WTC11 (cell line): ENCODE data around the gene SERPINH1. TPM values are rescaled to one million over a fixed set of nuclear protein-coding genes. Genes with fewer than 3 reads are reported as not detected.

Experiments
- ATAC-seq: fragments of 200-7000 bp; cut with Tn5 transposase; 2 replicates; pipeline ENCODE4 v1.10.0; 2021; ENCODE audit warnings: mild to moderate bottlenecking, moderate library complexity
- CTCF ChIA-PET: fragments of 300-600 bp; sonication (Branson Sonifier 250); formaldehyde crosslinking; loops from one replicate; lab custom pipeline; 2021; ENCODE audit warnings: antibody characterized with exemption; lab: Charles Lee
- POLR2A ChIA-PET: fragments of 350-600 bp; sonication (Branson Sonifier 250); formaldehyde crosslinking; loops from one replicate; lab custom pipeline; 2021; ENCODE audit warnings: antibody characterized with exemption; lab: Charles Lee
- DNase-seq: peaks from one replicate; pipeline ENCODE4 v3.0.0; 2021; ENCODE audit warnings: low spot score
- H3K27ac Mint-ChIP-seq: 2 replicates; pipeline ENCODE4 v1.8.0; 2021; ENCODE audit warnings: mixed read lengths
- H3K27me3 Mint-ChIP-seq: 2 replicates; pipeline ENCODE4 v1.8.0; 2021; ENCODE audit warnings: low read depth, mild to moderate bottlenecking, moderate library complexity, mixed read lengths
- H3K36me3 Mint-ChIP-seq: 2 replicates; pipeline ENCODE4 v1.8.0; 2021; ENCODE audit warnings: mixed read lengths
- H3K4me1 Mint-ChIP-seq: 2 replicates; pipeline ENCODE4 v1.8.0; 2022; ENCODE audit warnings: mixed read lengths
- H3K4me3 Mint-ChIP-seq: 2 replicates; pipeline ENCODE4 v1.8.0; 2021; ENCODE audit warnings: mild to moderate bottlenecking, moderate library complexity, mixed read lengths
- H3K9me3 Mint-ChIP-seq: 2 replicates; pipeline ENCODE4 v1.8.0; 2021; ENCODE audit warnings: mixed read lengths
- CBFB ChIP-seq: sonication (generic); formaldehyde crosslinking; IDR thresholded peaks from 2 replicates; pipeline ENCODE4 v1.8.1; 2022; ENCODE audit warnings: mild to moderate bottlenecking, low read depth, missing genetic modification reagents
- GABPB1 ChIP-seq: sonication (generic); formaldehyde crosslinking; IDR thresholded peaks from 2 replicates; pipeline ENCODE4 v1.8.1; 2023; ENCODE audit warnings: mild to moderate bottlenecking, missing genetic modification reagents
- GTF2I ChIP-seq: fragments of 250-450 bp; sonication (Bioruptor Pico); conservative IDR thresholded peaks from 2 replicates; pipeline ENCODE4 v1.4.0; 2021; ENCODE audit warnings: mild to moderate bottlenecking
- HMGA2 ChIP-seq: fragments of 250-450 bp; sonication (Bioruptor Pico); IDR thresholded peaks from 2 replicates; pipeline ENCODE4 v1.4.0; 2021; ENCODE audit warnings: mild to moderate bottlenecking, moderate library complexity
- SOX15 ChIP-seq: fragments of 250-450 bp; sonication (Bioruptor Pico); IDR thresholded peaks from 2 replicates; pipeline ENCODE4 v1.9.0; 2021; ENCODE audit warnings: mild to moderate bottlenecking
- SP1 ChIP-seq: sonication (generic); formaldehyde crosslinking; conservative IDR thresholded peaks from 2 replicates; pipeline ENCODE4 v1.8.1; 2022; ENCODE audit warnings: missing genetic modification reagents
- TCF7 ChIP-seq: sonication (generic); formaldehyde crosslinking; IDR thresholded peaks from 2 replicates; pipeline ENCODE4 v1.8.0; 2022; ENCODE audit warnings: mild to moderate bottlenecking, low read depth, missing genetic modification reagents, moderate library complexity
- TEAD1 ChIP-seq: sonication (generic); formaldehyde crosslinking; IDR thresholded peaks from 2 replicates; pipeline ENCODE4 v1.8.0; 2022; ENCODE audit warnings: mild to moderate bottlenecking, missing genetic modification reagents
- TEAD4 ChIP-seq: sonication (generic); formaldehyde crosslinking; IDR thresholded peaks from 2 replicates; pipeline ENCODE4 v1.8.0; 2022; ENCODE audit warnings: mild to moderate bottlenecking, missing genetic modification reagents
- TP53 ChIP-seq: sonication (generic); formaldehyde crosslinking; IDR thresholded peaks from 2 replicates; pipeline ENCODE4 v1.8.1; 2023; ENCODE audit warnings: mild to moderate bottlenecking, missing genetic modification reagents
- ZNF121 ChIP-seq: sonication (generic); formaldehyde crosslinking; IDR thresholded peaks from 2 replicates; pipeline ENCODE4 v1.8.0; 2023; ENCODE audit warnings: missing genetic modification reagents
- ZNF219 ChIP-seq: sonication (generic); formaldehyde crosslinking; IDR thresholded peaks from 2 replicates; pipeline ENCODE4 v1.8.0; 2023; ENCODE audit warnings: missing genetic modification reagents, mild to moderate bottlenecking, borderline replicate concordance
- ZNF263 ChIP-seq: sonication (generic); formaldehyde crosslinking; IDR thresholded peaks from 2 replicates; pipeline ENCODE4 v1.8.1; 2022; ENCODE audit warnings: low read depth, mild to moderate bottlenecking, moderate library complexity, missing genetic modification reagents
- ZNF416 ChIP-seq: fragments of 250-450 bp; sonication (Bioruptor Pico); IDR thresholded peaks from 2 replicates; pipeline ENCODE4 v1.9.0; 2021; ENCODE audit warnings: mild to moderate bottlenecking, inconsistent platforms
- total RNA-seq: library from RNA; stranded (reverse); gene quantifications from 3 replicates; pipeline ENCODE4 v1.2.3, GENCODE V29; 2021
- TF ChIP-seq, protein P1 (sequence below): sonication (generic); formaldehyde crosslinking; IDR thresholded peaks from 2 replicates; pipeline ENCODE4 v1.8.0; 2023; ENCODE audit warnings: mild to moderate bottlenecking, missing genetic modification reagents
- TF ChIP-seq, protein P2 (sequence below): sonication (generic); formaldehyde crosslinking; IDR thresholded peaks from 2 replicates; pipeline ENCODE4 v1.8.1; 2022; ENCODE audit warnings: missing genetic modification reagents, borderline replicate concordance
- TF ChIP-seq, protein P3 (sequence below): sonication (generic); formaldehyde crosslinking; IDR thresholded peaks from 2 replicates; pipeline ENCODE4 v1.8.0; 2022; ENCODE audit warnings: missing genetic modification reagents
- TF ChIP-seq, protein P4 (sequence below): sonication (generic); formaldehyde crosslinking; IDR thresholded peaks from 2 replicates; pipeline ENCODE4 v1.8.0; 2022; ENCODE audit warnings: mild to moderate bottlenecking, missing genetic modification reagents

Gene SERPINH1
- total RNA-seq, 1 experiment from 2014 or later: 411 TPM

DNA sequence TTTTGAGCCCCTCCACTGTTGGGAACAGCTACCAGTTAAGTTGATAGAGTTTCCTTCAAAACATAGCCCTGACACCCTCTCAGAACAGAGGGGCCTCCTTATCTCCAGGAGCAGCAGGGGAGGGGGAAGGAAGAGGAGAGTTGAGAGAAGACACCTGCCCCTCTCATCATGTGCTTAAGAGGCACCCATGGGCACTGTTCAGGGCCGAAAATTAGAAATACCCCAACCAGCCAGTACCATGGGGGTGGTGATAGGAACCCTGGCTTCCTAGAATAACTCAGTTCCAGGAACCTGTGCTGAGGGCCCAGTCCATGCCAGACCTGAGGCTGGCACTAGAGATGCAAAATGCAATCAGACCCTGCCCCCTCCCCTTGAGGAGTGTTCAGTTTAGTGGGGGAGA, 27.0 kb upstream of the SERPINH1 start (continued):
- TF ChIP-seq, protein P1, sequence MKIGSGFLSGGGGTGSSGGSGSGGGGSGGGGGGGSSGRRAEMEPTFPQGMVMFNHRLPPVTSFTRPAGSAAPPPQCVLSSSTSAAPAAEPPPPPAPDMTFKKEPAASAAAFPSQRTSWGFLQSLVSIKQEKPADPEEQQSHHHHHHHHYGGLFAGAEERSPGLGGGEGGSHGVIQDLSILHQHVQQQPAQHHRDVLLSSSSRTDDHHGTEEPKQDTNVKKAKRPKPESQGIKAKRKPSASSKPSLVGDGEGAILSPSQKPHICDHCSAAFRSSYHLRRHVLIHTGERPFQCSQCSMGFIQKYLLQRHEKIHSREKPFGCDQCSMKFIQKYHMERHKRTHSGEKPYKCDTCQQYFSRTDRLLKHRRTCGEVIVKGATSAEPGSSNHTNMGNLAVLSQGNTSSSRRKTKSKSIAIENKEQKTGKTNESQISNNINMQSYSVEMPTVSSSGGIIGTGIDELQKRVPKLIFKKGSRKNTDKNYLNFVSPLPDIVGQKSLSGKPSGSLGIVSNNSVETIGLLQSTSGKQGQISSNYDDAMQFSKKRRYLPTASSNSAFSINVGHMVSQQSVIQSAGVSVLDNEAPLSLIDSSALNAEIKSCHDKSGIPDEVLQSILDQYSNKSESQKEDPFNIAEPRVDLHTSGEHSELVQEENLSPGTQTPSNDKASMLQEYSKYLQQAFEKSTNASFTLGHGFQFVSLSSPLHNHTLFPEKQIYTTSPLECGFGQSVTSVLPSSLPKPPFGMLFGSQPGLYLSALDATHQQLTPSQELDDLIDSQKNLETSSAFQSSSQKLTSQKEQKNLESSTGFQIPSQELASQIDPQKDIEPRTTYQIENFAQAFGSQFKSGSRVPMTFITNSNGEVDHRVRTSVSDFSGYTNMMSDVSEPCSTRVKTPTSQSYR (CRISPR knock-in tag): no peak
- TF ChIP-seq TEAD1 (CRISPR knock-in tag): no peak
- TF ChIP-seq TP53: no peak
- no peak for TF ChIP-seq GTF2I (CRISPR knock-in tag)
- TF ChIP-seq ZNF219 (CRISPR knock-in tag): no peak
- TF ChIP-seq, protein P2, sequence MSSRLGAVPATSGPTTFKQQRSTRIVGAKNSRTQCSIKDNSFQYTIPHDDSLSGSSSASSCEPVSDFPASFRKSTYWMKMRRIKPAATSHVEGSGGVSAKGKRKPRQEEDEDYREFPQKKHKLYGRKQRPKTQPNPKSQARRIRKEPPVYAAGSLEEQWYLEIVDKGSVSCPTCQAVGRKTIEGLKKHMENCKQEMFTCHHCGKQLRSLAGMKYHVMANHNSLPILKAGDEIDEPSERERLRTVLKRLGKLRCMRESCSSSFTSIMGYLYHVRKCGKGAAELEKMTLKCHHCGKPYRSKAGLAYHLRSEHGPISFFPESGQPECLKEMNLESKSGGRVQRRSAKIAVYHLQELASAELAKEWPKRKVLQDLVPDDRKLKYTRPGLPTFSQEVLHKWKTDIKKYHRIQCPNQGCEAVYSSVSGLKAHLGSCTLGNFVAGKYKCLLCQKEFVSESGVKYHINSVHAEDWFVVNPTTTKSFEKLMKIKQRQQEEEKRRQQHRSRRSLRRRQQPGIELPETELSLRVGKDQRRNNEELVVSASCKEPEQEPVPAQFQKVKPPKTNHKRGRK (CRISPR knock-in tag): no peak
- TF ChIP-seq TEAD4 (CRISPR knock-in tag): no peak
- no peak for TF ChIP-seq TCF7 (CRISPR knock-in tag)
- no peak for TF ChIP-seq SP1 (CRISPR knock-in tag)

DNA sequence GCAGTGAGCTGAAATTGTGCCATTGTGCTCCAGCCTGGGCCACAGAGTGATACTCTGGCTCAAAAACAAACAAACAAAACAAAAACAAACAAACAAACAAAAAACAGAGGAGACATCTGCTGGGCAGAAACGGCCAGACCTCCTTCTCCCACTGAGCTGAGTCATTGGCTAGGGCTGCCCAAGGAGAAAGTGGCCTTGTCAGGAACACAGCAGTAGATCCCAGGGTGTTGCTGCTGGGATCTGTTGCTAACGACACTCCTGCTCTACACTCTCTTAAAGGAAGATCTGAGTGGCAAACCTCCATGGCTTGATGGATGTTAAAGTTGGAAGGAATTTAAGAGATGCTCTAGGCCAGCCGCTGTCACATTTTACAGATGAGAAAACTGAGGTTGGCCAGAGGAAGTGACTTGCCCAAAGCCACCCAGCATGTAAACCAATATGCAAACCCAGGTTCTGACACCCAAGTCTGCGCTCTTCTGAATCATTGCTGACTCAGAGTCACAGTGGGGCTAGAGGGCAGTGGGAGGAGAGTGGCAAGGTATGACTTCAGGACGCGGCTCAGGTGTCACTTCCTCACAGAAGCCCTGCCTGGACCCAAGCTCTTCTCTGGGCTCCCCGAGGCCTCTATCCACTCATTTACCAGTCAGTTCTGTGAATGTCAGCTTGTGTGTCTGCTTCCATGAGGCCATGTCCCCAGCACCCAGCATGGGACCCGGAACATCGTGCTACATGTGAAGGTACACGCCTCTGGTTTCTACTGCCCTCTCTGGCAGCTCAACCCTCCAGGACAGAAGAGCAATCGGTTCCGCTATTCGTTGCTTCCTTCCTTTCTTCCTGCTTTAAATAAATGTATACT, 25.0 kb upstream of the SERPINH1 start:
- peaks cover 3% of the 10 kb centered on the region for H3K4me1 Mint-ChIP-seq
- no peak overlapping the region for H3K4me3 Mint-ChIP-seq
- TF ChIP-seq, protein P3, sequence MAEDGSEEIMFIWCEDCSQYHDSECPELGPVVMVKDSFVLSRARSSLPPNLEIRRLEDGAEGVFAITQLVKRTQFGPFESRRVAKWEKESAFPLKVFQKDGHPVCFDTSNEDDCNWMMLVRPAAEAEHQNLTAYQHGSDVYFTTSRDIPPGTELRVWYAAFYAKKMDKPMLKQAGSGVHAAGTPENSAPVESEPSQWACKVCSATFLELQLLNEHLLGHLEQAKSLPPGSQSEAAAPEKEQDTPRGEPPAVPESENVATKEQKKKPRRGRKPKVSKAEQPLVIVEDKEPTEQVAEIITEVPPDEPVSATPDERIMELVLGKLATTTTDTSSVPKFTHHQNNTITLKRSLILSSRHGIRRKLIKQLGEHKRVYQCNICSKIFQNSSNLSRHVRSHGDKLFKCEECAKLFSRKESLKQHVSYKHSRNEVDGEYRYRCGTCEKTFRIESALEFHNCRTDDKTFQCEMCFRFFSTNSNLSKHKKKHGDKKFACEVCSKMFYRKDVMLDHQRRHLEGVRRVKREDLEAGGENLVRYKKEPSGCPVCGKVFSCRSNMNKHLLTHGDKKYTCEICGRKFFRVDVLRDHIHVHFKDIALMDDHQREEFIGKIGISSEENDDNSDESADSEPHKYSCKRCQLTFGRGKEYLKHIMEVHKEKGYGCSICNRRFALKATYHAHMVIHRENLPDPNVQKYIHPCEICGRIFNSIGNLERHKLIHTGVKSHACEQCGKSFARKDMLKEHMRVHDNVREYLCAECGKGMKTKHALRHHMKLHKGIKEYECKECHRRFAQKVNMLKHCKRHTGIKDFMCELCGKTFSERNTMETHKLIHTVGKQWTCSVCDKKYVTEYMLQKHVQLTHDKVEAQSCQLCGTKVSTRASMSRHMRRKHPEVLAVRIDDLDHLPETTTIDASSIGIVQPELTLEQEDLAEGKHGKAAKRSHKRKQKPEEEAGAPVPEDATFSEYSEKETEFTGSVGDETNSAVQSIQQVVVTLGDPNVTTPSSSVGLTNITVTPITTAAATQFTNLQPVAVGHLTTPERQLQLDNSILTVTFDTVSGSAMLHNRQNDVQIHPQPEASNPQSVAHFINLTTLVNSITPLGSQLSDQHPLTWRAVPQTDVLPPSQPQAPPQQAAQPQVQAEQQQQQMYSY (CRISPR knock-in tag): no peak
- TF ChIP-seq ZNF263: no peak
- TF ChIP-seq GABPB1 (CRISPR knock-in tag): no peak
- no peak for TF ChIP-seq ZNF121
- no peak for TF ChIP-seq ZNF416 (CRISPR knock-in tag)
- TF ChIP-seq SOX15: no peak
- no peak for TF ChIP-seq CBFB (CRISPR knock-in tag)
- no peak for TF ChIP-seq HMGA2 (CRISPR knock-in tag)
- TF ChIP-seq, protein P4, sequence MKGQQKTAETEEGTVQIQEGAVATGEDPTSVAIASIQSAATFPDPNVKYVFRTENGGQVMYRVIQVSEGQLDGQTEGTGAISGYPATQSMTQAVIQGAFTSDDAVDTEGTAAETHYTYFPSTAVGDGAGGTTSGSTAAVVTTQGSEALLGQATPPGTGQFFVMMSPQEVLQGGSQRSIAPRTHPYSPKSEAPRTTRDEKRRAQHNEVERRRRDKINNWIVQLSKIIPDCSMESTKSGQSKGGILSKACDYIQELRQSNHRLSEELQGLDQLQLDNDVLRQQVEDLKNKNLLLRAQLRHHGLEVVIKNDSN (CRISPR knock-in tag): no peak
- H3K36me3 Mint-ChIP-seq: no peaks in the 10 kb centered on the region
- no peak for DNase-seq
- POLR2A ChIA-PET: interaction anchor here (1.2 kb wide), 1 partner anchor 37 kb away, joined by 3 read pairs; no protein-coding TSS in a partner anchor
- no peaks in the 10 kb centered on the region for H3K9me3 Mint-ChIP-seq
- H3K27ac Mint-ChIP-seq: no peak overlapping the region
- CTCF ChIA-PET: interaction anchor here (0.8 to 2.6 kb wide), 8 partner anchors 17 to 169 kb away, joined by 3 to 14 read pairs (median 4); no protein-coding TSS in a partner anchor
- no peak for ATAC-seq
- peaks cover 2% of the 10 kb centered on the region; the same call in 1 of the 2 replicates for H3K27me3 Mint-ChIP-seq
